Measurements from ENCODE around the gene LGR5. TPM values are rescaled to one million over a fixed set of nuclear protein-coding genes. Genes with fewer than 3 reads are reported as not detected.
A peak's percentile ranks its signal among the peaks of the same experiment; 100 is the strongest.

Gene LGR5
- total RNA-seq, 1 donor from 2014 or later: 1.5 TPM

- no peak overlapping the region for H3K27ac ChIP-seq
- intact Hi-C loops (cut with DNase I): no loop called here
- H3K4me3 ChIP-seq: no peak overlapping the region
- no peak for DNase-seq (ENCODE audit: low spot score in 2 of 2)
- no peaks in the 10 kb centered on the region for H3K4me1 ChIP-seq
- no peaks in the 10 kb centered on the region for H3K9me3 ChIP-seq
- TF ChIP-seq, protein P1, sequence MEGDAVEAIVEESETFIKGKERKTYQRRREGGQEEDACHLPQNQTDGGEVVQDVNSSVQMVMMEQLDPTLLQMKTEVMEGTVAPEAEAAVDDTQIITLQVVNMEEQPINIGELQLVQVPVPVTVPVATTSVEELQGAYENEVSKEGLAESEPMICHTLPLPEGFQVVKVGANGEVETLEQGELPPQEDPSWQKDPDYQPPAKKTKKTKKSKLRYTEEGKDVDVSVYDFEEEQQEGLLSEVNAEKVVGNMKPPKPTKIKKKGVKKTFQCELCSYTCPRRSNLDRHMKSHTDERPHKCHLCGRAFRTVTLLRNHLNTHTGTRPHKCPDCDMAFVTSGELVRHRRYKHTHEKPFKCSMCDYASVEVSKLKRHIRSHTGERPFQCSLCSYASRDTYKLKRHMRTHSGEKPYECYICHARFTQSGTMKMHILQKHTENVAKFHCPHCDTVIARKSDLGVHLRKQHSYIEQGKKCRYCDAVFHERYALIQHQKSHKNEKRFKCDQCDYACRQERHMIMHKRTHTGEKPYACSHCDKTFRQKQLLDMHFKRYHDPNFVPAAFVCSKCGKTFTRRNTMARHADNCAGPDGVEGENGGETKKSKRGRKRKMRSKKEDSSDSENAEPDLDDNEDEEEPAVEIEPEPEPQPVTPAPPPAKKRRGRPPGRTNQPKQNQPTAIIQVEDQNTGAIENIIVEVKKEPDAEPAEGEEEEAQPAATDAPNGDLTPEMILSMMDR (IDR thresholded peaks at IDR 0.05): no peak
- H3K27me3 ChIP-seq: no peaks in the 10 kb centered on the region
- no peaks in the 10 kb centered on the region for H3K36me3 ChIP-seq
Measured at GRCh38 chr12:71430756-71431155, 8.8 kb upstream of the LGR5 start.

DNA sequence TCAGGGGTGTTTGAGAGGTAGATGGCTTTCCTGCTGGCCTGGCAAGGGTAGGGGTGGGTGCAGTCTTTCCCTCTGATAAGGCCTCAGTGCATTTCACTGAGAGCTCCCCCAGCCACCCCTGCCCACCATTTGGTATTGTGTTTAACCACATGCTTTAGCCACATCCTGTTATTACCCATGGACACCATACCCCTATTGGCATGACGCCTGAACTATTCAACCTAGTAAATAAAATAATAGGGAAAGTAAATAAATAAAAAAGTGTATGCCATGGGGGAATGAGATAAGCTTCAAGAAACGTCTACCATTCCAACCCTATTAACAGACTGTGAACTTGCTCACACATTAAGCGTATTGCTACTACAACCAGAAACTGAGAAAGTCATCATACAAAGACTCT, 7.6 kb upstream of the LGR5 start:
- TF ChIP-seq, protein P1 (IDR thresholded peaks at IDR 0.05): no peak
- intact Hi-C loops (cut with DNase I): no loop called here
- no peak for DNase-seq (ENCODE audit: low spot score in 2 of 2)
- Histone ChIP-seq H3K4me3 (no peak overlapping the region), H3K9me3 (no peaks in the 10 kb centered on the region), H3K36me3 (no peaks in the 10 kb centered on the region), H3K4me1 (no peaks in the 10 kb centered on the region), H3K27ac (no peak overlapping the region), H3K27me3 (no peaks in the 10 kb centered on the region)

DNA sequence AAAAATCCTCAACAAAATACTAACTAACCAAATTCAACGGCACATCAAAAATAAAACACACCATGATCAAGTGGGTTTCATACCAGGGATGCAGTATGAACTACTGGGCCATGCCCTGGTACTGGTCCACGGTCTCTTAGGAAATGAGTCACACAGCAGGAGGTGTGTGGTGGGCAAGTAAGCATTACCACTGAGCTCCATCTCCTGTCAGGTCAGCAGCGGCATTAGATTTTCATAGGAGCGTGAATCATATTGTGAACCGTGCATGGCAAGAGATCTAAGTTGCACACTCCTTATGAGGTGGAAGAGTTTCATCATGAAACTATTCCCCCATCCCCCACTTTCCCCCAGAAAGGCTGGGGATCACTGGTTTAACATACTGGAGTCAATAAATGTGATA, 6.7 kb upstream of the LGR5 start:
- no peaks in the 10 kb centered on the region for H3K27me3 ChIP-seq
- H3K4me1 ChIP-seq: no peaks in the 10 kb centered on the region
- DNase-seq (ENCODE audit: low spot score in 2 of 2): no peak
- no peak overlapping the region for H3K27ac ChIP-seq
- intact Hi-C loops (cut with DNase I): no loop called here
- H3K4me3 ChIP-seq: no peak overlapping the region
- no peaks in the 10 kb centered on the region for H3K9me3 ChIP-seq
- TF ChIP-seq, protein P1 (IDR thresholded peaks at IDR 0.05): no peak
- no peaks in the 10 kb centered on the region for H3K36me3 ChIP-seq

DNA sequence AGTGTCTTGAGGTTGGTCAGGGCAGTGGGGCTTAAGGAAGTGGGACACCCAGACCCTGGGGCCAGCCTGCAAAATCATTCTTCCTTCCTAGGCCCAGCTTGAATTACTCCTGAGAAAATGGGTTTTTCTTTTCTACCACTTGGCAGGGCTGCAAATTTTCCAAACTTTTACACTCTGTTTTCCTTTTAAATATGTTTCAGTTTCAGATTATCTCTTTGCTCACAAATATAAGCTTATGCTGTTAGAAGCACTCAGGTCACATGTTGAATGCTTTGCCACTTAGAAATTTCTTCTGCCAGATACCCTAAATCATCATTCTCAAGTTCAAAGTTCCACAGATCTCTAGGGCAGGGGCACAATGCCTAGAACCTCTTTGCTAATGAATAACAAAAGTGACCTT, 2.9 kb upstream of the LGR5 start:
- Histone ChIP-seq H3K36me3 (no peaks in the 10 kb centered on the region), H3K9me3 (no peaks in the 10 kb centered on the region), H3K4me1 (no peaks in the 10 kb centered on the region), H3K27ac (no peak overlapping the region), H3K27me3 (no peaks in the 10 kb centered on the region), H3K4me3 (no peak overlapping the region)
- intact Hi-C loops (cut with DNase I): no loop called here
- TF ChIP-seq, protein P1 (IDR thresholded peaks at IDR 0.05): no peak
- no peak for DNase-seq (ENCODE audit: low spot score in 2 of 2)

GRCh38 chr12:71438670-71439361, 782 bp upstream of the LGR5 start:
- intact Hi-C loops (cut with DNase I): no loop called here
- DNase-seq (ENCODE audit: low spot score in 2 of 2): no peak
- H3K27me3 ChIP-seq: no peaks in the 10 kb centered on the region
- TF ChIP-seq, protein P1 (IDR thresholded peaks at IDR 0.05): no peak
- no peaks in the 10 kb centered on the region for H3K36me3 ChIP-seq
- H3K27ac ChIP-seq: peak overlapping the region in 1 of 2 donors; percentile 62
- no peaks in the 10 kb centered on the region for H3K9me3 ChIP-seq
- peak overlapping the region; percentile 59 to 87 for H3K4me3 ChIP-seq
- no peaks in the 10 kb centered on the region for H3K4me1 ChIP-seq

DNA sequence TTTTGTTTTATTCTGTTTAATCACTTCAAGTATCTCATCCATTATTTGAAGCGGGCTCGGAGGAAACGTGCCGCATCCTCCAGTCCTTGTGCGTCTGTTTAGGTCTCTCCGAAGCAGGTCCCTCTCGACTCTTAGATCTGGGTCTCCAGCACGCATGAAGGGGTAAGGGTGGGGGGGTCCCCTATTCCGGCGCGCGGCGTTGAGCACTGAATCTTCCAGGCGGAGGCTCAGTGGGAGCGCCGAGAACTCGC, 311 bp upstream of the LGR5 start:
- DNase-seq (ENCODE audit: low spot score in 2 of 2): no peak
- no peaks in the 10 kb centered on the region for H3K9me3 ChIP-seq
- TF ChIP-seq, protein P1 (IDR thresholded peaks at IDR 0.05): no peak
- H3K27me3 ChIP-seq: no peaks in the 10 kb centered on the region
- H3K27ac ChIP-seq: peak overlapping the region in 1 of 2 donors; percentile 62
- intact Hi-C loops (cut with DNase I): no loop called here
- no peaks in the 10 kb centered on the region for H3K36me3 ChIP-seq
- H3K4me3 ChIP-seq: peak overlapping the region; percentile 59 to 87
- H3K4me1 ChIP-seq: no peaks in the 10 kb centered on the region

Data from ascending aorta (tissue), 2 donors.